HUDEP-2 (cell line): ENCODE measurements around the gene SIMC1.
"Not testable (repeated sequence)": the region's sequence is repeated elsewhere in the genome, so short reads cannot be mapped to it uniquely, and the experiment has no call there.

Experiments used
- DNase-seq, 76 experiments: peaks; one replicate each; lab custom pipeline; 2025; ENCODE audit not compliant: unreplicated experiment in 76 of 76; lab: John Stamatoyannopoulos, UW

SIMC1 gene

DNA sequence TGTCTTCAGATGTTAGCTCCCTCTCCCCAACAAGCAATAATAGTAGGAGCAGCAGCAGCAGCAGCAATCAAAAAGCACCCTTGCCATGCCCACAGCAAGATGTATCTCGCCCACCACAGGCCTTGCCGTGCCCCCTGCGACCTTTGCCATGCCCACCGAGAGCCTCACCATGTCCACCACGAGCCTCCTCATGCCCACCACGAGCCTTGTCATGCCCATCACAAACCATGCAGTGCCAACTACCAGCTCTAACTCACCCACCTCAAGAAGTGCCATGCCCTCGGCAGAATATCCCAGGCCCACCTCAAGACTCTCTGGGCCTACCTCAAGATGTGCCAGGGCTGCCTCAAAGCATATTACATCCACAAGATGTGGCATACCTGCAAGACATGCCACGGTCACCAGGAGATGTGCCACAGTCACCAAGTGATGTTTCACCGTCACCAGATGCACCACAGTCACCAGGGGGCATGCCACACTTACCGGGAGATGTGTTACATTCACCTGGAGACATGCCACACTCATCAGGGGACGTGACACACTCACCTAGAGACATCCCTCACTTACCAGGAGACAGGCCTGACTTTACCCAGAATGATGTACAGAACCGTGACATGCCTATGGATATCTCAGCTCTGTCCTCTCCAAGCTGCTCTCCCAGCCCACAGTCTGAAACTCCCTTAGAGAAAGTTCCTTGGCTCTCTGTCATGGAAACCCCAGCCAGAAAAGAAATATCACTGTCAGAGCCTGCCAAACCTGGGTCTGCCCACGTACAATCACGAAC lies 52.0 kb downstream of the SIMC1 start:
- DNase-seq: not testable (repeated sequence)

- DNase-seq: not testable (repeated sequence)
Measured at GRCh38 chr5:176305356-176305755, 67.1 kb downstream of the SIMC1 start.

GRCh38 chr5:176317534-176318374 lies 79.5 kb downstream of the SIMC1 start:
- no peak for DNase-seq

DNA sequence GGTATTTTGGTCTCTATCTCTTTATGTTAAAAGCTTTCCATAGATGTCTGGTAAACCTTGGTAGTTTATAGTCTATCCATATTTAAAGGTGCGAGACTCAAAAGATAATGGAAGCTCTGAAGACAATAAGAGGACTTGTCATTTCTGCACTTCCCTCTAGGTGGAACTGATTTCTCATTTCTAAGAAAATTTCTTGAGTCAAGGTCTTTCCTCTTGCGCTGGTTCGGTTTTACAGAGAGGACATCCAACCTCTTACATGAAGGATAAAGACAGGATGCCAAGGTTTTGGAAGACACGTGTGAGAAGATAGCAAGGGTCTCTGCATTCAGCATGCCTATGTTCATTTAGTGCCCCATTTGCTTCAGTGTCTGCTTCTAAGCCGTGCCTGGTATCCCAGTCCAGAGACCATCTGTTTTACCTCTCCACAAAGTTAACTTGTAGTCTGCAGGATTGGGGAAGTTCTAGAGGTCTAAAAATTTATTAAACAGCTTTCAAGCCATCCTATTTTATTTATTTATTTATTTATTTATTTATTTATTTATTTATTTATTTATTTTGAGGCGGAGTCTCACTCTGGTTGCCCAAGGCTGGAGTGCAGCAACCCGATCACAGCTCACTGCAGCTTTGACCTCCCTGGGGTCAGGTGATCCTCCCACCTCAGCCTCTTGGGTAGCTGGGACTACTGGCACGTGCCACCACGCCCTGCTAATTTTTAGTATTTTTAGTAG lies 81.8 kb downstream of the SIMC1 start:
- peak in 2 of 76 experiments; percentile 2 to 3 for DNase-seq

DNA sequence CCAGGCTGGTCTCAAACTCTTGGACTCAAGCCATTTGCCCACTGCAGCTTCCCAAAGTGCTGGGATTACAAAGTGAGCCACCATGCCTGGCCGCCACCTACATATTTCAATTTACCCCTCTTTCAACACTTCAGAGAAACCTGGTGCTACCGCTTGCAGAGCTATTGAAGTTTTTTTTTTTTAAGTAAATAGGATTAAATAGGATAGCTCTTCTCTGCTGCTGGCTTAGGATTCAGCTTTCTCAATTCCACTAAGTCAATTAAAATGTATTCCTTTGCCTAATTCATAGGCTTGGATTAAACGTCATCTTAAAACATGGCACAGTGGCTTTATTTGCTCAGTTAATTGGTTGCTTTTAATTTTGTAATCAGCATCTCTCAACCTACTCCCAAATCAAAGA lies 82.4 kb downstream of the SIMC1 start:
- DNase-seq: no peak

DNA sequence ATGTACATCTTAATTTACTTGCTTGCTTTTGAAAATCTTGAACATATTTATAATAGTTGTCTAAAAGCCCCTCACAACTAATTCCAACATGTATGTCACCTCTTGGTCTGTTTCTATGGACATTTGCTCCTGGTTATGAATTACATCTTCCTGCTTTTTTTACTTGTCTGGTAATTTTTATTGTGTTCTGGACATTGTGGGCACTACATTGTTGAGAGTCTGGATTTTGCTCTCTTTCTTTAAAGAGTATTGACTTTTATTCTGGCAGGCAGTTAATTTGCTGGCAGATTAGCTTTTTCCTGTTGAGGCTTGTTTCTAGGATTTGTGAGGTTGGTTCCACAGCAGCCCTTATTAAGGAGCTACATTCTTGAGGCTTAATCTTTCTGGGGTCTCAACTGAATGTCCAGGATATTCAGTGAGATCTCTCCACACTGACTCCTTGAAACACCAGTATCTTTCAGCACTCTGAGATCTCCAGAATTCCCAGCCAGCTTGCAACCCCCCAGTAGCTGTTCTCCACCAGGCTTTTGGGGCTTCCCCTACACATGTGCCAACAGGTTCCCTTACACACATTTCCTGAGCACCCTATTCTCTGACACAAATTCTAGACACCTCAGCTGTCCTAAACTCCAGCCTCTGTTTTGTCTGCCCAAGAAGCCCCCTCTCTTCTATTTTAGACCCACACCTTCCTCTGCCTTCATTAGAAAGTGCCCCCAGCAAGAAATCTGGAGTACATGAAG lies 96.0 kb downstream of the SIMC1 start:
- DNase-seq: no peak

- no peak for DNase-seq
Measured at GRCh38 chr5:176337913-176338312, 99.7 kb downstream of the SIMC1 start.

DNA sequence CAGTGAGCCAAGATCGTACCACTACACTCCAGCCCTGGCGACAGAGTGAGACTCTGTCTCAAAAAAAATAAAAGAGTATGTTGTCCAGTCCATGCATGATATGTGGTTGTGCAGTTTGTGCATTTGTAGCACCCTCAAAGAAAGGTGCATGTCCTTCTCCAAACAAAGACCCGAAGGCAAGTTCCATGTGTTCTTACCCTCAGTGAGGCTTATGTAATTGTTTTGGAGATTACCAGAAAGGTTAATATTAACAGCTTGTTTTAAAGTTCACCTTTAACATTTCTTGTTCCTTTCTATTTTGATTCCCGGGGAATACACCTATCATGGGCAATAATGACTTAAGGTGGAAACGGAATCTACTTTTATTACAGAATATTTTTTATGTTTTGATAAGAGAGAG lies 101.1 kb downstream of the SIMC1 start:
- no peak for DNase-seq

DNA sequence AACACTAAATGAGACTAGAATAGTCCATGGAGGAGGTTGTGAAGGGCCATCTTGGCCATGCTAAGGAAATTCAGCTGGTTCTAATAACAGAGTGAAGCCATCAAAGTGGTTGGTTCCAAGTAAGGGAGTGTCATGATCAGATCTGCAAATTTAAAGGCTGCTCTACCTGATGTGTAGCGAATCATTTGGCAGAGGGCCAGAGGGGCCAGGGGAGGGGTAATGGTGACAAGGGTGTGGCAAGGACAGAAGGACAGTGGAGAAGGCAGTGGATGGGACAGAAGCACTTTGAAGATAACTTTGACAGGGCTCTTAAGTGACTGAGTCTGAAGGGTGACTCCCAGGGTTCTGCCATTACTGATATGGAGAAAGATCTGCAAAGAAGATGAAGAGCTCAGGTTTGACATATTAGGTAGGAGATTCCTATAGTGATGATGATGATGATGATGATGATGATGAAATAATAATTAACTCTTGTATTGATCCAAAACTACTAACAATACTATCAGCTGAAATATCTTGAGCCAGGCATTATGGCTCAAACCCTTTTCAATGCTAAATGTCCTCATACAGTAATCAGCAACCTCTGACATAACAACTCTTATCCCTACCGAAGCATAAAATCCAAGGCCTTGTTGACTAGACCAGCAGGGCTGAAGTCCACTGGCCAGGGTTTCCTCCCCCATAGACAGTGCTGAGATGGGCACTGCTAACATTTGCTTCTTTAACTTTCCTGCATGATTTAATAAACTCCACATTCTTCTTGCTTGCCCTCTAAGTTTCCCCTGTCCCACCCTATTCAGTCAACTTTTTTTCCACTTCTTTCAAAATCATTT lies 103.3 kb downstream of the SIMC1 start:
- DNase-seq: peak in 69 of 76 experiments; percentile 10 to 78 (median 46)

- no peak for DNase-seq
Measured at GRCh38 chr5:176342158-176342483, 103.9 kb downstream of the SIMC1 start.

- DNase-seq: no peak
Measured at GRCh38 chr5:176342766-176343458, 104.7 kb downstream of the SIMC1 start.

DNA sequence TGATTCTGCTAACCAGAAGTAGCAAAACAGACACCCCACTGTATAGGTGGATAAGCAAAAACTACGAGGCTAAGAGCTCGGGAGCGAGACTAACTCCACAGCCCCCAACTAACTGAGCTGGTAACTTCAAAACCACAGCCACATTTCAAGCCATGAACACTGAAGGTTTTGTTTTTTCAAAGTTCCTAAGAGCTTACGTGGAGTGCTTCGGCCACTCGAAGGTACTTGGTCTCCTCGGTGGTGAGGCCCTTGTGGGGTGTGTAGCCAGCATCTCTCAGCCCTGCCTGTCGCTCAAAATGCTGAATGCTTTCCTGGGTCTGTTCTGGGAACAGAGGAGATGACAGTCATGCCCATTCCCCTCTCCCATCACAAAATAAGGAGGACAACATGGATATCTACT lies 112.2 kb downstream of the SIMC1 start:
- DNase-seq: no peak

DNA sequence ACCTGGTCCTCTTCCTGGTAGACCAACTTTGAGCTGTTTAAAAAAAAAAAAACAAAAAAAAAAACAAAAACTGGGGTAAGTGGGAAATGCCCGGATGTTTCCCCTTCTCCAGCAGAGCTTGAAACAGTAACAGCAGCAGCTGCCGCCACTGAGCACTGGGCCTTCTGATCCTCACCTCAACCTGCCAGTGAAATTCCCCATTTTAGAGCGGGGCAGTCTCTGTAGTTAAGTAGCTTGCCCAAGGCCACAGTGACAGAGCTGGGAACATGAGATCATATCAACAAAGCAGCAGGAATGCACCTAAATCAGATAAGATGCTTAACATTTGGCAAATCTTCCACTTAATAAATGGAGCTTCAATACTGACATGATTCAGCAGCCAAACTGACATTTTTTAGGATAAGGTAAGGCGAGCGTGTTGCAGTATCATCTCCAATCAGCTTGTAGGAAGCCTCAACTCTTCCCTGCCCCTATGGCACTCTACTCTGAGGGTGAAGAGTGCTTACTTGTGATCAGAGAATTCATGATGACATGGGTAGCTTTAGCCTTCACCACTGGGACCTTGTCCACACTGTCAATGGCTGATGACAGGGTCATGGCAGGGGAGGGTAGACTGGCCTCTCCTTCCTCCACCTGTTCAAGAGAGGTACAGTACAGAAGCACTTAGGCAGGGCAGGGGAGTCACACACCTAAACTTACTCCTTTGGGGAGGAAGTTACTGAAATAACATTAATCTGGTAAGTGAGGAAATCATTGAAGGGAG lies 114.1 kb downstream of the SIMC1 start:
- DNase-seq: no peak

DNA sequence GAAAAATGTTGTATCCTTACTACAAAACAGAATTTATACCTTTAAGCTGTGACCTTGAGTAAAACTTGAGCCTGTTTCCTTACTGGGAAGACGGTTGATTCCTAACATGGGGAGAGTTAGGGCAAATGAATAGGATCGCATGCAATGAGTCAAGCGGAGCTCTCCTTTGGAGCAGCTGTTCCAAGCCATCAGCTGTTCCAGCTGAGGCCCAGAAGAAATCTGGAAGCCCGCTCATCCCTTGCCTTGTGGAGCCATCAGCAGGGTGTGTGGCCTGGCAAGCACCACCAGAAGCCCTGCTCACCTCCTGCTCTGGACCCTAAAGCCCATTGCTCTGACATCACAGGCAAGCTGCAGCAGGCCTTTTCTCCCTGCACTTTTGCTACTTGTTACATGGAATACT lies 115.3 kb downstream of the SIMC1 start:
- no peak for DNase-seq

DNA sequence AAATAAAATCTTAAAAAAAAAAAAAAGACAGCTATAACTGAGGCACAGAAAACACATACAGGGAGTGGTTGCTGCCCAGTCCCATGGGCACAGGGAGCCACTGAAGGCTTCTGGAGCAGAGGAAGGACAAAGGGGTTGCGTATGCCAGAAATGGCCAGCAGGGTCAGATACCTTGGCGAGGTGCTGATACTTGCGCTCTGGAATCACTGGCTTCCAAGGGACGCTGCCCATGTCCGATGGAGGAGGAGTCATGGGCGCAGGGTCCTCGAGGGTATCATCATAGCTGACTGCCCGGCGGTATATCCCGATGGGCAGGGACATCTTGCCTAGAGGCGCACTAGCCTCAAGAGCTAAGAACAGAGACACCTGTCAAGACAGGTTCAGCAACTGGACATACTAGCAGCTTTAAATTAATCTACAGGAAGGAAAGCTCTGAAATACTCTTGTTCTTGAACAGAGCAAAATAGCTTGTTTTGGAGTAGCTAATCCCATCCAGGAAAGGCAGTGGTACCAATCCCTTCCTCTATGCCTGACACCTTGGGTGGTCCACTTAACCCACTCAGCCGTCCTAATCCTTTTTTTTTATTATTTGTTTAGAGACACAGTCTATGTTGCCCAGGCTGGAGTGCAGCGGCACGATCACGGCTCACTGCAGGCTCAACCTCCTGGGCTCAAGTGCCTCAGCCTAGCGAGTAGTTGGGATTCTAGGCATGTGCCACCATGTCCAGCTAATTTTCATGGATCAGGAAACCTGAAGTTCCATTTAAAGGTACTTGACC lies 117.4 kb downstream of the SIMC1 start:
- DNase-seq: no peak

DNA sequence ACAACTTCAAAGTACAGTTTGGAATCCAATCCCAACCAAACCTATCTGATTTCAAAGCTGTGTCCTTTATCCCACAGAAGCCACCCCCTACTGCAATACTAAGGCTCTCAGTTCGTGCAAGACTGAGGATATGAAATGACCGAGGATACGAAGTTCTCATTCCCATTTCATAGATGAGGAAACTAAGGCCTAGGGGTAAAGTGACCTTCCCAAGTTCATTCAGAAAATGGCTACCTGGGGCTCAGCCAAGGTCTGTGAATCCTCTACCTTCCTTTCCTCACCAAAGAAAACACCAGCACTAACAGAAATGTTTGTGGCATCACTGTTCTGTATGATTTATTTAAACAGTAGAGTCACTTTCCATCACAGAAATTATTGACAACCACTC lies 117.9 kb downstream of the SIMC1 start:
- DNase-seq: no peak

DNA sequence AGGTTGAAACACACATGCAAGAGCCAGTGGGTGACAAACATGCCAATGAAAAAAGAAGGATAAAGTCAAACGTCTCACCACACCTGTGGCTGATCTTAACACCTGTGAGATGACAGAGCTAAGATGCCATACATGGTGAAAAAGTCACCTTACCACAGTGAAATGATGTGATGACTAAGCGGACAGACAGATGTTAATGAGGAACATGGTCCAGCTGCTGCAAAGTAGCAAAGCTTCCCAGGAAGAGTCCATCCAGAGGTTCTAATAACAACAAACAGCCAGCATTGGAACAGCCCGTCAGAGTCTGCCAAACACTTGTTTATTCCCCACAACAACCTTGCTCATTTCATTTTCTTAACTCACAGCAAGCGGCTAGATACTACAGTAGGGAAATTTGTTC lies 121.4 kb downstream of the SIMC1 start:
- no peak for DNase-seq
